D721Med (cell line): ENCODE data around the gene CLK3.
"Not testable (repeated sequence)": the region's sequence is repeated elsewhere in the genome, so short reads cannot be mapped to it uniquely, and the experiment has no call there.

Experiments used
- DNase-seq: peaks from one replicate; pipeline ENCODE4 v3.0.0; 2011; ENCODE audit warnings: low spot score; ENCODE audit not compliant: insufficient read length
- FAIRE-seq: peaks from 2 replicates; lab custom pipeline; 2011; peaks lifted over from hg19 to GRCh38; lab: Jason Lieb, UNC
- TF ChIP-seq, protein P1 (sequence below): IDR thresholded peaks from 2 replicates; pipeline ENCODE4 v1.5.1; 2012; ENCODE audit warnings: mild to moderate bottlenecking, control low read depth; ENCODE audit not compliant: insufficient read depth; ENCODE audit errors: missing control alignments

Gene CLK3

DNA sequence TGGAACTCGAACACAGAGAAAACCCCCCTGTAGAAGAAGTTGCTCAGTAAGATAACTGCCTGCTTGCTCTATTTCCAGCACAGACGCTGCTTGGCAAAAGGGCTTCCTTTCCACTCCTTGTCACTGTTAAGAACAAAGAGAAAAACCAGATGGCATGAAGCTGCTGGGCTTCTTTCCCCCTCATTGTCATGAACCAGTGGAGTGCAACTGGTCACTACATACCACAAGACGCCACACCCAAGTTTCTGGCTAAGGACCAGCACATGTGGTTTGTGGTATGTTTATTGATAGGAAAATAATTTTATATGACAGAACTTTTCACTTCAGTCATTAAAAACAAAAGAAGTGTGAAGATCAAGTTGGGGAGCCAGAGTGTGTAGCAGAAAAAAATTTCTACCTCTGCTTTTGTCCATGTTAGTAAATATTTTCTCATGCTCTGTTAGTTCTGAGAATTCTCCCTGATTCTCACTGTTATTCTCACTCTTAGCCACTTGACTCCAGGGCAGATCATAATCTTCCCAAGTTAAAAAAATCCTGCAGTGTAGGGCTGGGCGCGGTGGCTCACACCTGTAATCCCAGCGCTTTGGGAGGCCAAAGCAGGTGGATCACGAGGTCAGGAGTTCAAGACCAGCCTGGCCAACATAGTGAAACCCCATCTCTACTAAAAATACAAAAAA is 37.9 kb downstream of the CLK3 start:
- FAIRE-seq (no peak), DNase-seq (no peak)
- TF ChIP-seq, protein P1, sequence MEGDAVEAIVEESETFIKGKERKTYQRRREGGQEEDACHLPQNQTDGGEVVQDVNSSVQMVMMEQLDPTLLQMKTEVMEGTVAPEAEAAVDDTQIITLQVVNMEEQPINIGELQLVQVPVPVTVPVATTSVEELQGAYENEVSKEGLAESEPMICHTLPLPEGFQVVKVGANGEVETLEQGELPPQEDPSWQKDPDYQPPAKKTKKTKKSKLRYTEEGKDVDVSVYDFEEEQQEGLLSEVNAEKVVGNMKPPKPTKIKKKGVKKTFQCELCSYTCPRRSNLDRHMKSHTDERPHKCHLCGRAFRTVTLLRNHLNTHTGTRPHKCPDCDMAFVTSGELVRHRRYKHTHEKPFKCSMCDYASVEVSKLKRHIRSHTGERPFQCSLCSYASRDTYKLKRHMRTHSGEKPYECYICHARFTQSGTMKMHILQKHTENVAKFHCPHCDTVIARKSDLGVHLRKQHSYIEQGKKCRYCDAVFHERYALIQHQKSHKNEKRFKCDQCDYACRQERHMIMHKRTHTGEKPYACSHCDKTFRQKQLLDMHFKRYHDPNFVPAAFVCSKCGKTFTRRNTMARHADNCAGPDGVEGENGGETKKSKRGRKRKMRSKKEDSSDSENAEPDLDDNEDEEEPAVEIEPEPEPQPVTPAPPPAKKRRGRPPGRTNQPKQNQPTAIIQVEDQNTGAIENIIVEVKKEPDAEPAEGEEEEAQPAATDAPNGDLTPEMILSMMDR: no peak

DNA sequence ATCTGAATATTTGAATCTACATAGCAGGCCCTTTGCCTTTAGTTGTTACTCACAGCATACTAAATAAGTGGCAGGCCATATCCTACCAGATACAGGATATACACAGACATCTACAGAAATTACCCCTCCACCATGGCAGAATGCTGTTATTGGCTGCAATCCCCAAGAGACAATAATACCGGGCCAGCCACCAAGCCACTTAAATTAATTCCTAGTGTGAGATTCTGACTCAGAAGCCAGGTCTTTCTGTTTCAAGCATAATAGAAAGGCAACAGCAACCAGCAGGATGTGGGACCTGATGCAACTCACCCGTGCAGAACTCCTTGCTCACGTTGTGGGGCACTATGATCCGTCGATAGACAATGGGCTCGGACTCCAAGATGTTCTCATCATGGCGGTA is 39.8 kb downstream of the CLK3 start:
- DNase-seq (no peak), FAIRE-seq (no peak)
- TF ChIP-seq, protein P1: no peak

DNA sequence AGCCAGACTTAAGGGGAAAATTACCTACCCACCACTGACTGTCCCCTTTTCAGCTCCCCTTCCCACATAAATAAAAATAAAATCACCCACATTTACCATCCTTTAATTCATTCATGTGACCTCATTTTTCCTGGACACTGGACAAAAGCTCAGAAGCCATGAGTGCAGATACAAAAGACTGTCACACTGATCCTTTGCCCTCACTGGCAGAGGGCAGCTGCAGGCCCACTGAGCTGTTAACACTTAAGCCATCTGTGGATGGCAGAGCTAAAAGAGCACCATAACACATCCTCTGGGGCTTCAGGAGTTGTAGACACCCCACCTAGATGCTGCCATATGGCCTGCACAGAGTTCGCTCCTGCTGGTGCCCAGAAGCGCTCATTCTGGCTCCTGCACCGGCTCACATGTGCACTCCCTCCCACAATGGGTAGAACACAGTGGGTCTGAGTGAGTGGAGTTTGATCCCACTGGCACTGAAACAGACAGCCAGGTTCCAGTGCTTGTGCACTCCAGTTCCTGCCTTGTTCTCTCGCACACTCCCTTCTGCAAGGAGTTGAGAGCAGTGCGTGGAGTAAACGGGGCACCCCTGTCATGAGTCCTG is 41.4 kb downstream of the CLK3 start:
- TF ChIP-seq, protein P1: no peak
- DNase-seq (no peak), FAIRE-seq (no peak)

DNA sequence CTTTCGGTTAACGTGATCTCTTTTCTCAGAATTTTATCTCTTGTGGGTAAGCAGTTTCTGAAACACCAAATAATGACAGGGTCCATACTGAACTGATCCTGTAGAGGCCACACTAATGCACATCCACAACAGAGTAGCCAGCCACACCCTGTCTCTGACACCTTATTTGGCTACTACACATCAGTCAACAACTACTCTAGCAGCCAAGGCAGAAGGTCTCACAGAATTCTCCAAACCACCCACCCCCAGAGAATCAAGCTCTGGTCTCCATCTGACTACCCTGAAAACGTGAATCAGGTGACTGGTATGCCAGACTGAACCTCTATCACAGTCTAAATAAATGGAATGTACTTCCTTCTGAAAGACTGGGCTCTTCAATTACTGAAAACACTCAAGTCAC is 42.2 kb downstream of the CLK3 start:
- FAIRE-seq (no peak), DNase-seq (no peak)
- TF ChIP-seq, protein P1: no peak

DNA sequence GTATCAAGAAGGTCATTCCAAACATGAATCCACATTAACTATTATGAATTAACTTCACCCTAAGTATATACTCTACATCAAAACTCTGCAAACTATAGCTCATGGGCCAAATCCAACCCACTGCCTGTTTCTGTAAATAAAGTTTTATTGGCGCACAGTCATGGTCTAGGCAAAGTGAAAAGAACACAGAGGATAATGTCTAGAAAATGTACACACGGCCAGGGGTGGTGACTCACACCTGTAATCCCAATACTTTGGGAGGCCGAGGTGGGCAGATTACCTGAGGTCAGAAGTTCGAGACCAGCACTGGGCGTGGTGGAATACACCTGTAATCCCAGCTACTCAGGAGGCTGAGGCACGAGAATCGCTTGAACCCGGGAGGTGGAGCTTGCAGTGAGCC is 45.6 kb downstream of the CLK3 start:
- FAIRE-seq, DNase-seq: not testable (repeated sequence)

DNA sequence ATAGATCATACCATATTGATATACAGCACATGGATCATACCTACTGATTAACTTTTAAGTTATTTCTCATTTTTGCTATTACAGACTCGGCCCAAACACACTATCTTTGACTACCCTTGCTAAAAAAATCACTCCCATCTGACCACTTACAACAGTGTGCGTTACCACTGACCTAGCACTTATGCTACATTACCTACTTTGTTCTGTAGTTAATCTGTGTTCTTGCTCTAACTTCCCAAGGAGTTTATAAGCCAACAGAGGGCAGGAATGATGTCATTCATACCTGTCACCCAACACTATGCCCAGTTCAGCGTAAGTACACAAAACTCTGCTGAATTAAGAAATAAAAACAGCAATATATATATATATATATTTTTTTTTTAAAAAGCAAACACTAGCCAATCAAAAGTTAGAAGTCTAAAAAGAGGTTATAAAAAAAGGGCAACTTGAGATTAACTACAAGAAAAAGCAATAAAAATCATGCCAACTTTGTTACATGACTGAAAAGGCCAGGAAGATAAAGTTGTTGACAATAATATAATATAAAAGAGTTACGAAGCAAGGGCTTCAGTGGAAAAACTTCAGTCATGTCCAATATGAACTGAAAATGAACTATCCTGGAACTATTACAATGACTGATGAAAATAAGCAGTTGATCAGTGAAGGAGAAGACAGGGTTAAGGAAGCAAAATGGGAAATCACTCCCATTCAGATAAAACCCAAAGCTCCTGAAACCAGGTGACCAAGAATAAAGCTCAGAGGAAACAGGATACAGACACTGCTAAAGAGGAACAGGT is 46.6 kb downstream of the CLK3 start:
- no peak for FAIRE-seq
- TF ChIP-seq, protein P1: no peak

DNA sequence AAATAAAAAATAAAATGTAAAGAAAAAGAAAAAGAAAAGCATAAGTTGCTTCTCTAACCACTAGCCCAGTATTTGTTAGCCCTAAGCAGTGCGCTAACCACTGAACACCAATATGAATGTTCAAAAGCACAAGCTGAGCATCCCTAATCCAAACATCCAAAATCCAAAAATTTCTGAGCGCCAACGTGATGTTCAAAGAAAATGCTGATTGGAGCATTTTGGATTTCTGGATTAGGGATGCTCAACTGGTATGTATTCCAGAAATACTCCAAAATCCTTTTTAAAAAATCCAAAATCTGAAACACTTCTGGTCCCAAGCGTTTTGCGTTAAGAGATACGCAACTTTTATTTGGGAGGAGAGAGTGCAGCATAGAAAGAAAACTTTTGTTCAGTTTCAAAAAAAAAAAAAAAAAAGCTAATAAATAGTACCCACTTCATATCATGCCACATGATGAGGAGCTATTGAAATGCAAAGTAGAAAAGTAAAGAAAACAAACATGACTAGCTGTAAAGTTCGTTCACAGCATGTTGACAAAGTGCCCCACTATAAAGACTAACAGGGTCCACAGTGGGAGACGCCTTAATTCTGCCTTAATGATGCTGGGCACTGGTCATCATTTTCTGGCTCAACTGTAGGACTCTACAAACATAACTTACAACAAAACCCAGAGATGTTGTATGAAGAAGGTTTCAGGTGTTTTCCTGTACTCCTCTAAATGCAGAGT is 47.8 kb downstream of the CLK3 start:
- TF ChIP-seq, protein P1: no peak
- DNase-seq (no peak), FAIRE-seq (no peak)

More for the DNA sequence above, 46.6 kb downstream of the CLK3 start:
- DNase-seq: no peak
